OCI-LY7 (cell line): ENCODE results near the gene ARHGEF19.

Experiments used
- CTCF ChIP-seq: fragments of 200-600 bp; sonication (generic); conservative IDR thresholded peaks from 2 replicates; pipeline ENCODE4 v1.5.1; 2014; ENCODE audit warnings: mild to moderate bottlenecking, antibody characterized with exemption, low read length, moderate library complexity, mixed read lengths
- EZH2phosphoT487 ChIP-seq: fragments of 200-600 bp; sonication (generic); IDR thresholded peaks from 2 replicates; pipeline ENCODE4 v1.6.1; 2018; ENCODE audit warnings: low read depth, borderline replicate concordance, mild to moderate bottlenecking, mixed run types, antibody characterized with exemption, low read length, moderate library complexity, mixed read lengths

GRCh38 chr1:16158993-16159831 is 53.2 kb downstream of the ARHGEF19 start:
- TF ChIP-seq EZH2phosphoT487 = no peak
- no peak for TF ChIP-seq CTCF
